ENCODE measurements around the gene NUP50. TPM values are rescaled to one million over a fixed set of nuclear protein-coding genes. Genes with fewer than 3 reads are reported as not detected.
A peak's percentile ranks its signal among the peaks of the same experiment; 100 is the strongest.

Gene NUP50
- total RNA-seq (10 to 100 TPM; 15.3 to 24.8 (median 19.7) TPM), polyA plus RNA-seq (5.8 TPM)
- long read RNA-seq, donor 1, full-length matches to known transcripts, result 31 of 36 reads
- long read RNA-seq, donor 1, partial matches to known transcripts, result 3 of 36 reads
- long read RNA-seq, donor 1, other reads (novel, unspliced or antisense), result 2 of 36 reads
- long read RNA-seq, donor 2, full-length matches to known transcripts, result 21 of 23 reads
- long read RNA-seq, donor 2, partial matches to known transcripts, result 1 of 23 reads
- long read RNA-seq, donor 2, other reads (novel, unspliced or antisense), result 1 of 23 reads
- long read RNA-seq, donor 3, full-length matches to known transcripts, result 56 of 76 reads
- long read RNA-seq, donor 3, partial matches to known transcripts, result 8 of 76 reads
- long read RNA-seq, donor 3, other reads (novel, unspliced or antisense), result 12 of 76 reads
- long read RNA-seq, donor 4, full-length matches to known transcripts, result 8 of 10 reads
- long read RNA-seq, donor 4, partial matches to known transcripts, result 1 of 10 reads
- long read RNA-seq, donor 4, other reads (novel, unspliced or antisense), result 1 of 10 reads

- peak; percentile 96 for ATAC-seq
- Histone ChIP-seq H3K27me3 (ENCODE audit: control insufficient read depth, insufficient read depth) (no peaks in the 10 kb centered on the region), H3K4me3 (ENCODE audit: low read length) (peak within 1 kb of the TSS; percentile 98), H3K27ac (ENCODE audit: low read length) (peak within 1 kb of the TSS; percentile 68), H3K4me1 (ENCODE audit: control insufficient read depth, insufficient read depth, low read length) (peaks cover 9% of the 10 kb centered on the region), H3K9me3 (ENCODE audit: control insufficient read depth, low read length) (no peaks in the 10 kb centered on the region)
- intact Hi-C loops (cut with DNase I), result no loop called here
- WGBS, result under 1% methylated on average over 100 of the region's 100 CpGs
- peak; percentile 97 to 99 (median 99) for DNase-seq
These were observed at the start of gene NUP50 for GRCh38 chr22:45163451-45164269. Gene NUP50 (plus strand): TSS chr22:45163925. CDS start chr22:45168178, 4,253 bp downstream.

GRCh38 chr22:45120440-45120839 lies 43.3 kb upstream of the NUP50 start:
- no peak overlapping the region for H3K4me3 ChIP-seq (ENCODE audit: low read length)
- H3K27ac ChIP-seq (ENCODE audit: low read length), result no peak overlapping the region
- intact Hi-C loops (cut with DNase I), result no loop called here
- DNase-seq (no peak), ATAC-seq (no peak)
- H3K27me3 ChIP-seq (ENCODE audit: control insufficient read depth, insufficient read depth), result no peaks in the 10 kb centered on the region
- H3K4me1 ChIP-seq (ENCODE audit: control insufficient read depth, insufficient read depth, low read length), result no peaks in the 10 kb centered on the region
- H3K9me3 ChIP-seq (ENCODE audit: control insufficient read depth, low read length), result no peaks in the 10 kb centered on the region
- WGBS, result 84% methylated on average over 9 of the region's 9 CpGs

- Histone ChIP-seq H3K4me3 (ENCODE audit: low read length) (no peak overlapping the region), H3K27me3 (ENCODE audit: control insufficient read depth, insufficient read depth) (no peaks in the 10 kb centered on the region), H3K9me3 (ENCODE audit: control insufficient read depth, low read length) (no peaks in the 10 kb centered on the region), H3K4me1 (ENCODE audit: control insufficient read depth, insufficient read depth, low read length) (no peaks in the 10 kb centered on the region), H3K27ac (ENCODE audit: low read length) (no peak overlapping the region)
- intact Hi-C loops (cut with DNase I), result no loop called here
- WGBS, result 77% methylated on average over 8 of the region's 8 CpGs
- no peak for ATAC-seq
- no peak for DNase-seq
These were observed 42.8 kb upstream of the NUP50 start for GRCh38 chr22:45120931-45121330.

GRCh38 chr22:45124176-45124847 lies 39.4 kb upstream of the NUP50 start:
- ATAC-seq (no peak), DNase-seq (no peak)
- no peaks in the 10 kb centered on the region for H3K4me1 ChIP-seq (ENCODE audit: control insufficient read depth, insufficient read depth, low read length)
- H3K4me3 ChIP-seq (ENCODE audit: low read length), result no peak overlapping the region
- intact Hi-C loops (cut with DNase I), result no loop called here
- H3K9me3 ChIP-seq (ENCODE audit: control insufficient read depth, low read length), result no peaks in the 10 kb centered on the region
- no peaks in the 10 kb centered on the region for H3K27me3 ChIP-seq (ENCODE audit: control insufficient read depth, insufficient read depth)
- WGBS, result 54% methylated on average over 10 of the region's 10 CpGs
- H3K27ac ChIP-seq (ENCODE audit: low read length), result no peak overlapping the region

- no peaks in the 10 kb centered on the region for H3K27me3 ChIP-seq (ENCODE audit: control insufficient read depth, insufficient read depth)
- WGBS, result 38% methylated on average over 8 of the region's 8 CpGs
- ATAC-seq, result no peak
- intact Hi-C loops (cut with DNase I), result no loop called here
- no peak for DNase-seq
- H3K4me3 ChIP-seq (ENCODE audit: low read length), result no peak overlapping the region
- no peak overlapping the region for H3K27ac ChIP-seq (ENCODE audit: low read length)
- H3K4me1 ChIP-seq (ENCODE audit: control insufficient read depth, insufficient read depth, low read length), result no peaks in the 10 kb centered on the region
- no peaks in the 10 kb centered on the region for H3K9me3 ChIP-seq (ENCODE audit: control insufficient read depth, low read length)
These were observed 38.5 kb upstream of the NUP50 start for GRCh38 chr22:45125188-45125587.

- WGBS, result 68% methylated on average over 3 of the region's 3 CpGs
These were observed 35.9 kb upstream of the NUP50 start for GRCh38 chr22:45127866-45128265.

GRCh38 chr22:45129703-45130524 lies 33.8 kb upstream of the NUP50 start:
- Histone ChIP-seq H3K9me3 (ENCODE audit: control insufficient read depth, low read length) (peaks cover 3% of the 10 kb centered on the region), H3K27me3 (ENCODE audit: control insufficient read depth, insufficient read depth) (no peaks in the 10 kb centered on the region), H3K4me3 (ENCODE audit: low read length) (no peak overlapping the region), H3K4me1 (ENCODE audit: control insufficient read depth, insufficient read depth, low read length) (no peaks in the 10 kb centered on the region), H3K27ac (ENCODE audit: low read length) (no peak overlapping the region)
- 69% methylated on average over 14 of the region's 14 CpGs for WGBS
- intact Hi-C loops (cut with DNase I), result no loop called here
- DNase-seq (no peak), ATAC-seq (no peak)

More at GRCh38 chr22:45127866-45128265, 35.9 kb upstream of the NUP50 start:
- no peak overlapping the region for H3K27ac ChIP-seq (ENCODE audit: low read length)
- no peak for DNase-seq
- intact Hi-C loops (cut with DNase I), result no loop called here
- no peaks in the 10 kb centered on the region for H3K4me1 ChIP-seq (ENCODE audit: control insufficient read depth, insufficient read depth, low read length)
- ATAC-seq, result no peak
- no peaks in the 10 kb centered on the region for H3K9me3 ChIP-seq (ENCODE audit: control insufficient read depth, low read length)
- H3K27me3 ChIP-seq (ENCODE audit: control insufficient read depth, insufficient read depth), result no peaks in the 10 kb centered on the region
- H3K4me3 ChIP-seq (ENCODE audit: low read length), result no peak overlapping the region

- Histone ChIP-seq H3K9me3 (ENCODE audit: control insufficient read depth, low read length) (peaks cover 3% of the 10 kb centered on the region), H3K4me3 (ENCODE audit: low read length) (no peak overlapping the region), H3K27ac (ENCODE audit: low read length) (no peak overlapping the region), H3K27me3 (ENCODE audit: control insufficient read depth, insufficient read depth) (no peaks in the 10 kb centered on the region), H3K4me1 (ENCODE audit: control insufficient read depth, insufficient read depth, low read length) (no peaks in the 10 kb centered on the region)
- DNase-seq, result no peak
- intact Hi-C loops (cut with DNase I), result no loop called here
- WGBS, result 74% methylated on average over 8 of the region's 8 CpGs
- ATAC-seq, result no peak
These were observed 32.8 kb upstream of the NUP50 start for GRCh38 chr22:45130891-45131290.

- no peak overlapping the region for H3K27ac ChIP-seq (ENCODE audit: low read length)
- H3K27me3 ChIP-seq (ENCODE audit: control insufficient read depth, insufficient read depth), result no peaks in the 10 kb centered on the region
- no peaks in the 10 kb centered on the region for H3K4me1 ChIP-seq (ENCODE audit: control insufficient read depth, insufficient read depth, low read length)
- intact Hi-C loops (cut with DNase I), result no loop called here
- 77% methylated on average over 3 of the region's 3 CpGs for WGBS
- no peak overlapping the region for H3K4me3 ChIP-seq (ENCODE audit: low read length)
- peaks cover 3% of the 10 kb centered on the region for H3K9me3 ChIP-seq (ENCODE audit: control insufficient read depth, low read length)
- ATAC-seq (peak; percentile 51 to 52), DNase-seq (peak in 2 of 3 donors; percentile 75)
These were observed 32.0 kb upstream of the NUP50 start for GRCh38 chr22:45131749-45132148.

- DNase-seq (no peak), ATAC-seq (no peak)
- Histone ChIP-seq H3K27ac (ENCODE audit: low read length) (no peak overlapping the region), H3K4me1 (ENCODE audit: control insufficient read depth, insufficient read depth, low read length) (no peaks in the 10 kb centered on the region), H3K9me3 (ENCODE audit: control insufficient read depth, low read length) (peaks cover 3% of the 10 kb centered on the region), H3K4me3 (ENCODE audit: low read length) (no peak overlapping the region), H3K27me3 (ENCODE audit: control insufficient read depth, insufficient read depth) (no peaks in the 10 kb centered on the region)
- intact Hi-C loops (cut with DNase I), result no loop called here
- WGBS, result 96% methylated on average over 5 of the region's 5 CpGs
These were observed 29.4 kb upstream of the NUP50 start for GRCh38 chr22:45134313-45134712.

Data from right cardiac atrium (tissue), 5 donors.